B cell (primary cell): ENCODE data around the gene POLR2J. TPM values are rescaled to one million over a fixed set of nuclear protein-coding genes. Genes with fewer than 3 reads are reported as not detected.
"Not testable (repeated sequence)": the region's sequence is repeated elsewhere in the genome, so short reads cannot be mapped to it uniquely, and the experiment has no call there.

ENCODE experiments used
- ATAC-seq: fragments of 200-7000 bp; cut with Tn5 transposase; one replicate; pipeline ENCODE4 v1.10.0; 2021; ENCODE audit warnings: low read depth, mild to moderate bottlenecking, moderate number of reproducible peaks, moderate library complexity
- CTCF ChIA-PET: fragments of 350-600 bp; sonication (Branson Sonifier 250); formaldehyde crosslinking; loops from one replicate; lab custom pipeline; 2021; ENCODE audit warnings: antibody characterized with exemption, inconsistent platforms; lab: Charles Lee
- POLR2A ChIA-PET: fragments of 350-600 bp; sonication (Branson Sonifier 250); formaldehyde crosslinking; loops from one replicate; lab custom pipeline; 2021; ENCODE audit warnings: antibody characterized with exemption; lab: Charles Lee
- DNase-seq: peaks from one replicate; pipeline ENCODE4 v3.0.0; 2013
- H2AFZ ChIP-seq: 2 replicates; pipeline ENCODE4 v1.6.1; 2012; ENCODE audit warnings: mild to moderate bottlenecking, low read depth, low read length; ENCODE audit not compliant: insufficient read depth, poor library complexity, severe bottlenecking
- H3K27ac ChIP-seq, 2 donors: 1 replicate in 1 of 2; 2 replicates in 1 of 2; pipeline ENCODE4 v1.5.1; 2012 to 2013; ENCODE audit warnings: low read length in 2 of 2, mild to moderate bottlenecking in 2 of 2, moderate library complexity in 1 of 2
- H3K27me3 ChIP-seq, 4 experiments: fragments of 200-600 bp in 1 of 4; sonication (generic) in 1 of 4; replicated peaks in 1 of 4; 1 replicate in 2 of 4; 2 replicates in 2 of 4; pipeline versions ENCODE4 v1.6.1 to v1.7.0; 2013 to 2016; ENCODE audit warnings: low read length in 3 of 4, mild to moderate bottlenecking in 2 of 4, mixed read lengths in 1 of 4, moderate library complexity in 1 of 4; ENCODE audit not compliant: insufficient read depth in 4 of 4, control insufficient read depth in 3 of 4; ENCODE audit errors: control extremely low read depth in 1 of 4
- H3K36me3 ChIP-seq, 2 experiments: replicated peaks in 1 of 2; 1 replicate in 1 of 2; 2 replicates in 1 of 2; pipeline versions ENCODE4 v1.6.1 to v1.7.1; 2013; ENCODE audit warnings: low read length in 1 of 2; ENCODE audit not compliant: insufficient read depth in 2 of 2, control insufficient read depth in 1 of 2; ENCODE audit errors: control extremely low read depth in 1 of 2, extremely low read depth in 1 of 2
- H3K4me1 ChIP-seq, 2 donors: fragments of 200-600 bp in 1 of 2; sonication (generic) in 1 of 2; 1 replicate in 1 of 2; 2 replicates in 1 of 2; pipeline versions ENCODE4 v1.5.1 to v1.6.1; 2013 to 2017; ENCODE audit warnings: low read length in 2 of 2; ENCODE audit not compliant: control insufficient read depth in 2 of 2, insufficient read depth in 2 of 2
- H3K4me2 ChIP-seq: replicated peaks from 2 replicates; pipeline ENCODE3; 2012; ENCODE audit warnings: mild to moderate bottlenecking, low read depth, low read length; ENCODE audit not compliant: poor library complexity, severe bottlenecking
- H3K4me3 ChIP-seq, 5 experiments: fragments of 200-600 bp in 1 of 5; sonication (generic) in 1 of 5; 1 replicate in 3 of 5; 2 replicates in 2 of 5; pipeline versions ENCODE4 v1.5.1 to v1.7.0; 2011 to 2016; ENCODE audit warnings: low read length in 4 of 5, mild to moderate bottlenecking in 4 of 5, low read depth in 2 of 5, control low read depth in 1 of 5, moderate library complexity in 1 of 5; ENCODE audit not compliant: insufficient read depth in 1 of 5; ENCODE audit errors: control extremely low read depth in 1 of 5, extremely low read depth in 1 of 5
- H3K79me2 ChIP-seq: fragments of 200-600 bp; sonication (generic); one replicate; pipeline ENCODE4 v1.6.0; 2016; ENCODE audit warnings: low read length; ENCODE audit not compliant: control insufficient read depth, insufficient read depth
- H3K9ac ChIP-seq: fragments of 200-600 bp; sonication (generic); 2 replicates; pipeline ENCODE4 v1.6.1; 2017; ENCODE audit warnings: mild to moderate bottlenecking, low read length, moderate library complexity
- H3K9me3 ChIP-seq, 3 donors: one replicate each; pipeline versions ENCODE4 v1.6.1 to v1.7.1; 2013; ENCODE audit warnings: low read length in 2 of 3; ENCODE audit not compliant: control insufficient read depth in 2 of 3, insufficient read depth in 1 of 3; ENCODE audit errors: control extremely low read depth in 1 of 3
- H4K20me1 ChIP-seq: 2 replicates; pipeline ENCODE4 v1.6.0; 2012; ENCODE audit warnings: mild to moderate bottlenecking, low read length; ENCODE audit not compliant: insufficient read depth, control insufficient read depth, poor library complexity, severe bottlenecking
- H3K27ac Mint-ChIP-seq: one replicate; pipeline ENCODE4 v1.8.0; 2021; ENCODE audit warnings: mixed read lengths
- H3K27me3 Mint-ChIP-seq: one replicate; pipeline ENCODE4 v1.8.0; 2021; ENCODE audit warnings: mixed read lengths
- H3K4me1 Mint-ChIP-seq: one replicate; pipeline ENCODE4 v1.8.0; 2021; ENCODE audit warnings: mixed read lengths
- H3K4me3 Mint-ChIP-seq: one replicate; pipeline ENCODE4 v1.8.0; 2021; ENCODE audit warnings: mixed read lengths
- H3K9me3 Mint-ChIP-seq: one replicate; pipeline ENCODE4 v1.8.0; 2022; ENCODE audit warnings: mixed read lengths; ENCODE audit not compliant: insufficient read depth
- WGBS: methylation state at CpG from one replicate; pipeline ENCODE4 v1.1.5; 2013; ENCODE audit warnings: missing lambda C conversion rate; ENCODE audit not compliant: insufficient coverage; 5-methylcytosine and 5-hydroxymethylcytosine counted together
- intact Hi-C: fragments of 100-400 bp; cut with micrococcal nuclease; formaldehyde crosslinking; loops from one replicate; pipeline ENCODE4 v1.10.0; 2022
- polyA plus RNA-seq: library from polyadenylated mRNA; depleted of rRNA; stranded (reverse); fragments of >200 nt; gene quantifications from 2 replicates; pipeline ENCODE4 v1.2.3, GENCODE V29; 2012
- total RNA-seq, 2 donors: library from RNA; stranded (reverse); fragments of 120-200 nt in 1 of 2; gene quantifications; 1 replicate in 1 of 2; 2 replicates in 1 of 2; pipeline versions ENCODE4 v1.2.3 to v1.2.4, GENCODE V29; 2013 to 2022

POLR2J gene
- total and polyA plus RNA-seq, 2 donors (not counting 1 experiment from before 2014, with no cell fraction given), result 34.0 to 83.0 TPM

- H3K27ac ChIP-seq, H2AFZ ChIP-seq, H4K20me1 ChIP-seq, ATAC-seq, H3K4me2 ChIP-seq, H3K4me3 Mint-ChIP-seq, H3K4me1 ChIP-seq, POLR2A ChIA-PET, H3K27me3 ChIP-seq, H3K4me1 Mint-ChIP-seq, H3K36me3 ChIP-seq, CTCF ChIA-PET, H3K4me3 ChIP-seq, H3K9ac ChIP-seq, H3K27me3 Mint-ChIP-seq, H3K79me2 ChIP-seq, H3K27ac Mint-ChIP-seq, DNase-seq, H3K9me3 ChIP-seq, intact Hi-C loops, H3K9me3 Mint-ChIP-seq: not testable (repeated sequence)
- WGBS, result no CpG with 5 or more reads among the region's 10 CpGs
Observed at GRCh38 chr7:102496861-102497260, 18.1 kb upstream of the POLR2J start.

DNA sequence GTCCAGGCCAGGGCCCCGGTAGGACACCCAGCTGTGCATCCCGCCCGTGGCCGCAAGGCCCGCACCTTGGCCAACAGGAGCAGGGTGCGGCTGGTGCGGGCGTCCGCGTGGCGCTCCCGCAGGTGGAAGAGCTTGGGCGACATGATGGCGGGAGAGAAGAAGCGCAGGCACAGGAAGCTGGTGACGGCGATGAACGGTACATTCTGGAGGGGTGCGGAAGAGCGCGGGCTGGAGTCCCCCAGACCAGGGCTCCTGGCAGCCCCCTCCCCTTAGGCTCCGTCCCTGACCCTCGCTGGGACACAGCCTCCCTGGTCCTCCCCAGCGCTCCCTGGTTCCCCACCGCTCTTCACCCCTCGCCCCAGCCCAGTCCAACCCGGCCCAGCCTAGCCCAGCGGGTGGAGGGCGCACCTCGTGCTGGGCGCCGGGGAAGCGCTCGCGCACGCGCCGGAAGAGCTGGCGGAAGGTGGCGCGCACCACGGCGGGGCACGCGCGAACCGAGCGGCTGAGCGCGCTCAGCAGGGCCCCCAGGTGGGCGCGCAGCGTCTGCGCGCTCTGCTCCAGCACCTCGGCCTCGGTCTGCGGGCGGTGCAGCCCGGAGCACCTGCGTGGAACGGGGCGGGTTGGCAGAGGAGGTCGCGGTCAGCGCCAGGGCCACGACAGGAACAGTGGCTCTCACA, 15.9 kb upstream of the POLR2J start:
- H3K27ac Mint-ChIP-seq, POLR2A ChIA-PET, H3K9me3 Mint-ChIP-seq, H3K4me1 ChIP-seq, H3K9me3 ChIP-seq, CTCF ChIA-PET, H3K27me3 ChIP-seq, H4K20me1 ChIP-seq, H3K79me2 ChIP-seq, DNase-seq, H3K4me1 Mint-ChIP-seq, intact Hi-C loops, H3K4me3 Mint-ChIP-seq, H3K36me3 ChIP-seq, H2AFZ ChIP-seq, H3K9ac ChIP-seq, H3K4me2 ChIP-seq, H3K4me3 ChIP-seq, H3K27me3 Mint-ChIP-seq, H3K27ac ChIP-seq: not testable (repeated sequence)
- WGBS, result no CpG with 5 or more reads among the region's 67 CpGs
- ATAC-seq, result peak; percentile 73

DNA sequence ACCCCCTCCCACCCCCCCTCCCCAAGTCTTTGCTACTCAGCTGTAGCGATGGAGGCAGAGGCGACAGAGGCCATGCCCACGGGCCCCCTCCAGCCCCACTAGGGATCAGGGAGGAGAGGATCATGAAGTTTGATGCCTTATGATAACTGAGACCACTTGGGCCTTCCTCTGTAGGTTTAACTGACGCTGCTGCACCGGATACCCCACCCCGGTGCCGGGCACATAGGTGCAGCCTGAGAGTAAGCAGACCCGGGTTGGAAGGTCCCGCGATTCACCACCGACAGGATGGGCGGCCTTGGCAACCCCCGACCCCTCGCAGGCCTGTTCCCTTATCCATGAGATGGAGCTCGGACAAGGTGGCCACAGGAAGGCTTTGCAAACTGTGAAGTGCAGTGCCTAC, 15.3 kb upstream of the POLR2J start:
- peak overlapping the region in 3 of 5 experiments; percentile 40 for H3K4me3 ChIP-seq
- H3K27me3 Mint-ChIP-seq, H3K4me3 Mint-ChIP-seq, H3K9me3 Mint-ChIP-seq, ATAC-seq, DNase-seq, CTCF ChIA-PET, H3K27ac Mint-ChIP-seq, H3K9ac ChIP-seq, H3K36me3 ChIP-seq, H3K9me3 ChIP-seq, POLR2A ChIA-PET, intact Hi-C loops, H3K4me2 ChIP-seq, H3K4me1 ChIP-seq, H3K4me1 Mint-ChIP-seq, H4K20me1 ChIP-seq, H3K27me3 ChIP-seq, H3K27ac ChIP-seq, H2AFZ ChIP-seq, H3K79me2 ChIP-seq: not testable (repeated sequence)
- WGBS, result no CpG with 5 or more reads among the region's 15 CpGs

DNA sequence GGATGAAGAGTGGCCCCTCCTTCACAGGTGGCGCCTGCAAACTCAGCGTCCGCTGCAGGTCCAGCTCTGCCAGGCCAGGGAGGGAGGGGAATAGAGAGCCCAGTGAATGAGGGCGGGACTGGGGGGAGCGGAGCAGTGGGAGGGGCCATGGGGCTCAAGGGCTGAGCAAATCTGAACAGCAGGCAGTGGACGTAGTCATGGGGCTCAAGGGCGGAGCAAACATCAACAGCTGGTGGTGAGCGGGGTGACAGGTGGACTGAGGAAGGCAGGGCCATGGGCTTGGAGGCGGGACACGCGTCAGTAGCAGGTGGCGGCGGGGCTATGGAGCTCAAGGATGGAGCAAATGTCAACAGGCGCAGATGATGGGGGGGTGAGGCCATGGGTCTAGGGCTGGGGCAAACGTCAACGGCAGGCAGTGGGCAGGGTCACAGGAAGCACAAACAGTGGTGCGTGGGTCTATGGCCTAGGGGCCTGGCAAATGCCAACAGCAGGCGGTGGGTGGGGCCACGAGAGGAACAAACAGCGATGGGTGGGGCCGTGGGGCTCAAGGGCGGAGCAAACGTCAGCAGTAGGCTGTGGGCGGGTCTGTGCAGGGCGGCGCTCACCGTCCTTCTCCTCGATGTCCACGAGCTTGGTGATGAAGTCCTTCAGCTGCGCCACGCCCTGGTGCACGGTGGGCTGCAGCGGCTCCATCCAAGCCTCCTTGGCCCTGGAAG, 14.7 kb upstream of the POLR2J start:
- POLR2A ChIA-PET, result not testable (repeated sequence)

More for the DNA sequence above, 14.7 kb upstream of the POLR2J start:
- H3K79me2 ChIP-seq, H3K4me3 ChIP-seq, H3K27me3 ChIP-seq, H4K20me1 ChIP-seq, H3K4me2 ChIP-seq, H3K4me1 ChIP-seq, H3K27me3 Mint-ChIP-seq, H3K9me3 ChIP-seq, H3K9me3 Mint-ChIP-seq, H3K4me3 Mint-ChIP-seq, H3K27ac Mint-ChIP-seq, H3K27ac ChIP-seq, intact Hi-C loops, H3K9ac ChIP-seq, H2AFZ ChIP-seq, H3K4me1 Mint-ChIP-seq, DNase-seq, H3K36me3 ChIP-seq, CTCF ChIA-PET: not testable (repeated sequence)
- ATAC-seq, result peak; percentile 60
- WGBS, result no CpG with 5 or more reads among the region's 33 CpGs
